PFSK-1 (cell line): ENCODE results near the gene ABCC8.

Experiments used
- FOXP2 ChIP-seq: optimal IDR thresholded peaks from 2 replicates; pipeline ENCODE3; 2011; ENCODE audit warnings: borderline replicate concordance, control low read depth, inconsistent platforms; ENCODE audit not compliant: insufficient read depth; ENCODE audit errors: extremely low read length, extremely low read depth
- POLR2AphosphoS5 ChIP-seq: IDR thresholded peaks from 2 replicates; pipeline ENCODE4 v1.6.1; 2012; ENCODE audit warnings: low read depth, mild to moderate bottlenecking, control low read depth, low read length, moderate library complexity
- TAF1 ChIP-seq: IDR thresholded peaks from 2 replicates; pipeline ENCODE4 v1.6.1; 2012; ENCODE audit warnings: low read length, control low read depth, borderline replicate concordance; ENCODE audit not compliant: insufficient read depth
- TF ChIP-seq, protein P1 (sequence below), 2 experiments: IDR thresholded peaks; 2 replicates each; pipeline versions ENCODE4 v1.6.1 to v1.8.0; 2011 to 2012; ENCODE audit warnings: low read depth in 2 of 2, low read length in 2 of 2, control low read depth in 1 of 2, inconsistent platforms in 1 of 2, mild to moderate bottlenecking in 1 of 2, moderate library complexity in 1 of 2; ENCODE audit not compliant: insufficient read depth in 1 of 2

DNA sequence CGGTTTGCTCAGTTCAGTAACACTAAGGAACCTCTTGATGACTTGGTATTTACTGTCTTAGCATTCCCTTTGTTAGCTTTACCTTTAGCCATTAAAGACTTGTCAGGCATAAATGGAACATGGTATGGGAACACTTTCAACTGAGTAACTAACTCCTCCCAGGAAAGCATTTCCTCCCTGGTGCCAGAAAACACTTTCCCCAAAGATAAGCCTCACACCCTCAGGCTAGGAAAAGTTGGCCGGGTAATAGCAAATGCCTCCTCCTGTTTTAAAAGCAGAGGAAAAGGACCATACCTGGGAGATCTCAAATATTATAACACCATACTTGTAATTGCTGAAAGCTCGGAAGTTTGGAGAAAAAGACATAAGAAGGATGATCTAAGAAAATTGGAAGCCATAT lies 100.2 kb downstream of the ABCC8 start:
- no peak for TF ChIP-seq TAF1
- TF ChIP-seq, protein P1, sequence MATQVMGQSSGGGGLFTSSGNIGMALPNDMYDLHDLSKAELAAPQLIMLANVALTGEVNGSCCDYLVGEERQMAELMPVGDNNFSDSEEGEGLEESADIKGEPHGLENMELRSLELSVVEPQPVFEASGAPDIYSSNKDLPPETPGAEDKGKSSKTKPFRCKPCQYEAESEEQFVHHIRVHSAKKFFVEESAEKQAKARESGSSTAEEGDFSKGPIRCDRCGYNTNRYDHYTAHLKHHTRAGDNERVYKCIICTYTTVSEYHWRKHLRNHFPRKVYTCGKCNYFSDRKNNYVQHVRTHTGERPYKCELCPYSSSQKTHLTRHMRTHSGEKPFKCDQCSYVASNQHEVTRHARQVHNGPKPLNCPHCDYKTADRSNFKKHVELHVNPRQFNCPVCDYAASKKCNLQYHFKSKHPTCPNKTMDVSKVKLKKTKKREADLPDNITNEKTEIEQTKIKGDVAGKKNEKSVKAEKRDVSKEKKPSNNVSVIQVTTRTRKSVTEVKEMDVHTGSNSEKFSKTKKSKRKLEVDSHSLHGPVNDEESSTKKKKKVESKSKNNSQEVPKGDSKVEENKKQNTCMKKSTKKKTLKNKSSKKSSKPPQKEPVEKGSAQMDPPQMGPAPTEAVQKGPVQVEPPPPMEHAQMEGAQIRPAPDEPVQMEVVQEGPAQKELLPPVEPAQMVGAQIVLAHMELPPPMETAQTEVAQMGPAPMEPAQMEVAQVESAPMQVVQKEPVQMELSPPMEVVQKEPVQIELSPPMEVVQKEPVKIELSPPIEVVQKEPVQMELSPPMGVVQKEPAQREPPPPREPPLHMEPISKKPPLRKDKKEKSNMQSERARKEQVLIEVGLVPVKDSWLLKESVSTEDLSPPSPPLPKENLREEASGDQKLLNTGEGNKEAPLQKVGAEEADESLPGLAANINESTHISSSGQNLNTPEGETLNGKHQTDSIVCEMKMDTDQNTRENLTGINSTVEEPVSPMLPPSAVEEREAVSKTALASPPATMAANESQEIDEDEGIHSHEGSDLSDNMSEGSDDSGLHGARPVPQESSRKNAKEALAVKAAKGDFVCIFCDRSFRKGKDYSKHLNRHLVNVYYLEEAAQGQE (IDR thresholded peaks at IDR 0.05; ENCODE audit: insufficient read depth in 1 of 2, low read depth in 2 of 2, low read length in 2 of 2) = no peak
- no peak for TF ChIP-seq FOXP2
- TF ChIP-seq POLR2AphosphoS5 = no peak
